ENCODE data around the gene PTPN6.

DNA sequence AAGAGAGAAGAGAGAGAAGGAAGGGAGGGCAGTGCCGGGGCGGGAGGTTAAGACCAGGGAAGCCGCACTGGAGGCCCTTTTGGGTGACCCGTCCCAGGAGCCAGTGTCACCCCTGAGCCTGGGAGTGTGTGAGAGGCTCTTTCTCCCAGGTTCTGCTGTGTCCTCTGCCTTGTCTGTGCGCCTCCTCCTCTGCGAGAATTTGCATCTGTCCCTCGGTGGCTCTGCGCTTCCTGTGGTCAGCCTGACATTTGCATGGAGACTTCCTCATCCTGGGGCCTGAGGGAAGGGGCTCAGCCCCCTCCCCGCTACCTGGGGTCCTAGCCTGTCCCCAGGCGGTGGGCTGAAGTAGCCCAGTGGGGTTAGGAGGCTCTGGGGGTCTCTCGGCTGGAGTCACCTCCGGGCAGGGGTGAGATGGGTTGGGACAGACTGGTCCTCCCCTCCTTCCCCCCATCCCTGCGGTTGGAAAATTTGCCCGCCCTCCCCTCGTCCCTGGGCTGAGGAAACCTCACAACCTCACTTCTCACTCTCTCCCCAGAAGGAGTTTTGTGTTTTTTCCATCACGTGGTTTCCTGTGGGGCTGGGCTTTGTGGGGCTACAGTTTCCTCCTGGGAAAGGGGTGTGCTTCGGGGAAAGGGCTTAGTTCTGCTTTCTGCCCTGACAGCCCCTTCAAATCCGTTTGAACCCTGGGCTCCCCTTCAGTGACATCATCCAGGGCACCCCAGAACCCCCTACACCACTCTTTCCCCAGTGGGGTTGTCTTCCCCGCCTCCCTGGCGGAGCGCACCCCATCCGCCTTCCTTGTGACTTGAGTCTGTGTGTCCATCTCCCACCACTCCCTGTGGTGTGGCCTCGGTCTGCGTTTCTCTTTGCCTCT lies 2.5 kb downstream of the PTPN6 start:
- TF ChIP-seq POLR2A (IDR thresholded peaks at IDR 0.05; ENCODE audit: low read depth, low read length) (no peak), POLR2AphosphoS5 (IDR thresholded peaks at IDR 0.05; ENCODE audit: low read length) (peak; percentile 97), NRF1 (conservative IDR thresholded peaks at IDR 0.05; ENCODE audit: low read depth, low read length) (no peak; the same call in 1 of the 2 replicates), CREB1 (IDR thresholded peaks at IDR 0.05; ENCODE audit: low read depth) (no peak), POLR2AphosphoS2 (IDR thresholded peaks at IDR 0.05; ENCODE audit: low read depth, low read length) (peak; percentile 98), USF1 (IDR thresholded peaks at IDR 0.05; ENCODE audit: borderline replicate concordance, extremely low read length, insufficient read depth, low read depth, low read length) (no peak)

All from GM12878 (cell line).